ACC112 (cell line): Measurements from ENCODE around the gene OR6B2.

ENCODE experiments used
- H2AFZ ChIP-seq: fragments of 200-600 bp; sonication (generic); one replicate; pipeline ENCODE4 v1.6.0; 2017; ENCODE audit warnings: antibody characterized with exemption, low read length; ENCODE audit not compliant: unreplicated experiment
- H3K27ac ChIP-seq: fragments of 200-600 bp; sonication (generic); 2 replicates; pipeline ENCODE4 v1.5.1; 2014; ENCODE audit warnings: low read depth, mild to moderate bottlenecking, antibody characterized with exemption, low read length, moderate library complexity
- H3K27me3 ChIP-seq: fragments of 200-600 bp; sonication (generic); 2 replicates; pipeline ENCODE4 v1.6.1; 2014; ENCODE audit warnings: mild to moderate bottlenecking, antibody characterized with exemption, low read length, moderate library complexity, mixed read lengths; ENCODE audit not compliant: insufficient read depth
- H3K36me3 ChIP-seq: fragments of 200-600 bp; sonication (generic); 2 replicates; pipeline ENCODE4 v1.6.1; 2016; ENCODE audit warnings: mild to moderate bottlenecking, antibody characterized with exemption, low read length, moderate library complexity, mixed read lengths; ENCODE audit not compliant: insufficient read depth
- H3K4me1 ChIP-seq: fragments of 200-600 bp; sonication (generic); one replicate; pipeline ENCODE4 v1.6.1; 2016; ENCODE audit warnings: low read length, mixed read lengths; ENCODE audit not compliant: insufficient read depth, unreplicated experiment, control insufficient read depth
- H3K4me3 ChIP-seq: fragments of 200-600 bp; sonication (generic); 2 replicates; pipeline ENCODE4 v1.5.1; 2014; ENCODE audit warnings: mild to moderate bottlenecking, low read depth, low read length
- H3K79me2 ChIP-seq: fragments of 200-600 bp; sonication (generic); one replicate; pipeline ENCODE4 v1.6.0; 2016; ENCODE audit warnings: low read length; ENCODE audit not compliant: control insufficient read depth, unreplicated experiment, insufficient read depth

Gene OR6B2

DNA sequence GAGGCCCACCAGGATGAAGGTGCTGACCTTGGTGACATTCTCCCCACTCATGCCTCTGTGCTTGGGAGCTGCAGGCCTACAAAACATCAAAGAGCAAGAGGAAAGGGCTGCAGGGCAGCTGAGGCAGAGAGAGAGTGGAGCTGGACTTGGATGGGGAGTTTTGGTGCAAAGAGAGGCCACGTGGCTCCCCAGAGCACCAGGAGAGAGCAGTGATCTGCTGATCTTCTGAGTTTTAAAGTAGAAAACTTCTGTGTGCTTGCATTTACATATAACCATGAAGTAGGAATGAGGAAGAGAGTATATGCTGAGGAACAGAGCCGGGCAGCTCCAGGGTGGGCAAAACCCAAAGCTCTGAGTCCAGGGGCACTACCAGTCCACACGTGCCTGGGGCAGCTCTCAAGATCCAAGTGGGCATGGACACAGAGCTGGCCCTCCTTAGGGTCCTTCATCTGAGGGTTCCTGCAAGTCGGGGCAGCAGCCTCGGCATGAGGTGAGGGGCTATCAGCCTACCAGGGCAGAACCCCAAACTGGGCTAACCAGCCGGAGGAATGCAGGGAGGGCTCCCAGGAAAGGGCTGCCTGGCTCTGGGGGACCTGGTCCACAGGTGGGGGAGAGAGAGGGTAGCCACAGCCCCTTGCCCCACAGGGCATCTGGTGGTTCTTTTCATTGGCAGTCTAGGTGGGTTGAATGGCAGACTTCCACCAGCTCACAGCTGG is at the start of gene OR6B2:
OR6B2 (minus strand) TSS at position 51 of the 716 bp plus-strand sequence; CDS start at position 51, 0 bp downstream.
- Histone ChIP-seq H3K27ac (no peak within 1 kb of the TSS), H2AFZ (no peak within 1 kb of the TSS), H3K4me1 (no peaks in the 10 kb centered on the region), H3K79me2 (no peaks in the 10 kb centered on the region), H3K4me3 (no peak within 1 kb of the TSS), H3K27me3 (peaks cover 70% of the 10 kb centered on the region), H3K36me3 (no peaks in the 10 kb centered on the region)

DNA sequence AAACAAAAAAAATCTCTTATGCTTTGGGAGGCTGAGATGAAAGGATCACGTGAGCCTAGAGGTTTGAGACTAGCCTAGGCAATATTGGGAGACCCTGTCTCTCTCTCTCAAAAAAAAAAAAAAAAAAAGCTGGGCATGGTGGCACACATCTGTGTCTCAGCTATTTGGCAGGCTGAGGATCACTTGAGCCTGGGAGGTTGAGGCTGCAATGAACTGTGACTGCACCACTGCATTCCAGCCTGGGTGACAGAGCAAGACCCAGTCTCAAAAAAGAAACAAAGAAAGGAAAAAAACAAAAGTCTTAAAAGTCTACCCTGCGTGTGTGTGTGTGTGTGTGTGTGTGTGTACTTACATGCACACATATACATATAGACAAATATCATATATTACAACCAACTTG is 48.4 kb upstream of the OR6B2 start:
- Histone ChIP-seq H3K27ac (no peak overlapping the region), H3K79me2 (no peaks in the 10 kb centered on the region), H3K4me1 (no peaks in the 10 kb centered on the region), H3K36me3 (no peaks in the 10 kb centered on the region), H3K27me3 (peaks cover 43% of the 10 kb centered on the region), H2AFZ (no peak overlapping the region), H3K4me3 (no peak overlapping the region)

DNA sequence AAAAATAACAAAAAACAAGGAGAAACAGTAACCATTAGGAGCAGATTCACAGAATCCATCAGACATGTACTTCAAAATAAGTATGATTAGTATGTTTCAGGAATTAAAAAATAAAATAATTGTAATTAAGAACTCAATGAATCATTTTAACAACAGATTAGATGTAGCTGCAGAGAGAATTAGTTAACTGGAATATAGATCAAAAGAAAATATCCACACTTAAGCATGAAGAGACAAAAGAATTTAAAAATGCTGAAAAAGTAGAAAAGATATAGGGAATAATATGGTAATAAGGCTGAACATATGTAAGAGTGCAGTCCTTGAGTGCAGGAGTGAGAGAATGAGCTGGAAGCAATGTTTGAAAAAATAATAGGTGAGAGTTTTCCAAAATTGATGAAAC is 47.2 kb upstream of the OR6B2 start:
- Histone ChIP-seq H3K27ac (no peak overlapping the region), H3K79me2 (no peaks in the 10 kb centered on the region), H3K4me1 (no peaks in the 10 kb centered on the region), H2AFZ (no peak overlapping the region), H3K4me3 (no peak overlapping the region), H3K27me3 (peaks cover 46% of the 10 kb centered on the region), H3K36me3 (no peaks in the 10 kb centered on the region)

DNA sequence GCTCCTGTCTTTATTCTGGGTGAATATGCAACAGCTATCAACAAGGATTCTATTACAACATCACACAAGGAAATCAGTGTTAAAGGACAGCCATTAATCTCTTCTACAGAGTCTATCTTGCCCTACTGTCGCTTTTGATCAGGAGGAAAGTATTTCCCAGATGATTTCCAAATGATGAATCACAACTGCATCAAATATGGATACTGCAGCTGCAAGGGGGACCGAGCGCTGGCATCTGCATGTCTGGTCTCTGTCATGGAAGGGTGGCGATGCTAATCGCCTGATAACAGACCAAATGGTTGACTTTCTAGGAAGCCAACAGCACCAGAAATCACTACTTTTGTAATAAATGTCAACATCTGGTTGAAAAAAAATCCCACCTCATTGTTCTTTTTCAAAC is 44.3 kb upstream of the OR6B2 start:
- H2AFZ ChIP-seq: no peak overlapping the region
- peaks cover 47% of the 10 kb centered on the region for H3K27me3 ChIP-seq
- no peak overlapping the region for H3K4me3 ChIP-seq
- H3K27ac ChIP-seq: no peak overlapping the region
- H3K36me3 ChIP-seq: no peaks in the 10 kb centered on the region
- no peaks in the 10 kb centered on the region for H3K79me2 ChIP-seq
- H3K4me1 ChIP-seq: no peaks in the 10 kb centered on the region

DNA sequence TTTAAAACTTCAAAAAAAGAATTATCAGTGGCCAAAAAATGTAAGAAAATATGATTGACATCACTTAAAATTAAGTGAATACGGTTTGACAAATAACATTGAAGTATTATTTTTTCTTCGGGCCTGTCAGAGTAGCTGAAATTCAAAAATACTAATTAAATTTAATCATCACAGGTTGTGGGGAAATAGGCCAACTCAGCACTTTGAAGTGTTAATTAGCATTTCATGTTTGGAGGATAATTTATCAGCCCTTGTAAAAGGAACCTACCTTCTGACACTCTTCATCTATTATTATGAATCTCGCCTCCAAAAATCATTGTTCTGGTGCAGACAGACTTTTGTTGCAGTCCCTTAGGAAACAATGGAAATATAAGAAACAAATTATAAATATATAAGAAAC is 40.7 kb upstream of the OR6B2 start:
- Histone ChIP-seq H3K36me3 (no peaks in the 10 kb centered on the region), H3K4me3 (no peak overlapping the region), H3K27me3 (peaks cover 73% of the 10 kb centered on the region), H3K27ac (no peak overlapping the region), H2AFZ (no peak overlapping the region), H3K4me1 (no peaks in the 10 kb centered on the region), H3K79me2 (no peaks in the 10 kb centered on the region)

DNA sequence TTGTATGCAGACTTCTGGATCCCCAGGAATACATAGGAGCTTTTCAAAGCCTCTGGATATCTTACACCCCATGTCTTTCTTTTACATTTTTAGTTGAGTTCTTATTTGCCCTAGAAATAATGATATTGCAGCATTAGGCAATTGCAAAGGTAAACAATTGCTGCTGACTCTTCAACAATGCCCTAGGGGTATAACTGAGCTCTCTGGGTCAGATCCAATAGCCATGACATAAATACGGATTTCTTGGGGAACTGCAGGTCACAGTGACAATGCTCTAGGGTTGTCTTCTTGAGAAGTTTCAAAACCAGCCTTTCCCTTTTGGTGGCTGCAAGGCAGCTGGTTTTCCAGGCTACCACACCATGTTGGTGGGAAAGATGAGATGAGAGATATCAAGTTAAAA is 39.6 kb upstream of the OR6B2 start:
- H3K36me3 ChIP-seq: no peaks in the 10 kb centered on the region
- H3K79me2 ChIP-seq: no peaks in the 10 kb centered on the region
- no peaks in the 10 kb centered on the region for H3K4me1 ChIP-seq
- no peak overlapping the region for H3K27ac ChIP-seq
- peaks cover 73% of the 10 kb centered on the region for H3K27me3 ChIP-seq
- H3K4me3 ChIP-seq: no peak overlapping the region
- no peak overlapping the region for H2AFZ ChIP-seq

DNA sequence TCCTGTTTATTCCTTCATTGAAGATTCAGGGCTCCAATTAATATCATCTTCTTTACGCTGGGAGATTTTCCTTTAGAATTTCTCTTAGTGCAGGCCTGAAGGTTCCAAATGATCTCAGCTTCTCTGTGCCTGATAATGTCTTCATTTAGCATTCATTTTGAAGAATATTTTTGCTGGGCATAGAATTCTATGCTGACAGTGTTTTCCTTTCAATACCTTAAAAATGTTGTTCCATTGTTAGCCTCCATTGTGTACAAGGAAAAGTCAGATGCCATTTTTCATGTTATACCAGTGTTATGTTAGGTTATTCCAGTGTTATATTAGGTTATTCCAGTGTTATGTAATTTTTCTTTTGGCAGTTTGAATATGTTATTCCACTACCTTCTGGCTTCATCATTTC is 38.0 kb upstream of the OR6B2 start:
- H2AFZ ChIP-seq: no peak overlapping the region
- H3K4me3 ChIP-seq: no peak overlapping the region
- H3K4me1 ChIP-seq: no peaks in the 10 kb centered on the region
- H3K79me2 ChIP-seq: no peaks in the 10 kb centered on the region
- no peaks in the 10 kb centered on the region for H3K36me3 ChIP-seq
- H3K27me3 ChIP-seq: peaks cover 80% of the 10 kb centered on the region
- no peak overlapping the region for H3K27ac ChIP-seq

DNA sequence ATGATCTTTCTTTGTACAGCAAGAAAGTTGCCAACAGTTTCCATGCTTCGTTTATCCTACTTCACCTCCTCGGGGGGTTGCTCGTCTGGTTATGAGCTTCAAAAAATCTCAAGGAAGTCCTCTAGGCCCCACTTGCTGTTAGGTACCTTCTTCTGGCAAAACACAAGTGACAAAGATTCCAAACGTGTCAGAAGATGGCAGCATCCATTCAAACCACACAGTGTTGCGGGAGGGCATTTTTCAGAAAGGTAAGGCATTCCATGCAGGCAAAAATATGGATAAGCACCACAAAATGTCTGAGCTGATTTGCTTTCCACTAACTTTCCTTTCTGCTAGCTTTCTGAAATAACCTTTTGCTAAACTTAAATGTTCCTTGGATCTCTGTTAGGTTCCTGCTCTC is 36.3 kb upstream of the OR6B2 start:
- H3K27me3 ChIP-seq: peaks cover 78% of the 10 kb centered on the region
- H3K4me1 ChIP-seq: no peaks in the 10 kb centered on the region
- H3K27ac ChIP-seq: no peak overlapping the region
- no peak overlapping the region for H2AFZ ChIP-seq
- no peaks in the 10 kb centered on the region for H3K36me3 ChIP-seq
- H3K79me2 ChIP-seq: no peaks in the 10 kb centered on the region
- H3K4me3 ChIP-seq: no peak overlapping the region

DNA sequence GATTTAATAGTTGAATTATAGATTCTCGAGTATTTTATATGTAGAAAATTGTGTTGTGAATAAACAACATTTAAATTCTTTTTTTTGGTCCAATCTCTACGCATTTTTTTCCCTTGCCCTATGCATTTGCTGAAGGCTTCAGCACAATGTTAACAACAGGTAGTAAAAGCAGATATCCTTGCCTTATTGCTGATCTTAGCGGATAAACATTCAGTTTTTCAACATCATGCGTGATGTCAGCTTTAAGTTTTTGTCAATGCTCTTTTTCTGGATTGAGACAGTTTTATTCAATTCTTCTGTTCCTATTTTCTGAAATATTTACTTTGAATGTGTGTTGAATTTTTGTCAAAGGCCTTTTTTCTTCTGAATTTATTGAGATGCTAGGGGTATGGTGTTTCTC is 34.7 kb upstream of the OR6B2 start:
- Histone ChIP-seq H3K36me3 (no peaks in the 10 kb centered on the region), H3K4me1 (no peaks in the 10 kb centered on the region), H3K27me3 (peaks cover 76% of the 10 kb centered on the region), H2AFZ (no peak overlapping the region), H3K79me2 (no peaks in the 10 kb centered on the region), H3K27ac (no peak overlapping the region), H3K4me3 (no peak overlapping the region)

DNA sequence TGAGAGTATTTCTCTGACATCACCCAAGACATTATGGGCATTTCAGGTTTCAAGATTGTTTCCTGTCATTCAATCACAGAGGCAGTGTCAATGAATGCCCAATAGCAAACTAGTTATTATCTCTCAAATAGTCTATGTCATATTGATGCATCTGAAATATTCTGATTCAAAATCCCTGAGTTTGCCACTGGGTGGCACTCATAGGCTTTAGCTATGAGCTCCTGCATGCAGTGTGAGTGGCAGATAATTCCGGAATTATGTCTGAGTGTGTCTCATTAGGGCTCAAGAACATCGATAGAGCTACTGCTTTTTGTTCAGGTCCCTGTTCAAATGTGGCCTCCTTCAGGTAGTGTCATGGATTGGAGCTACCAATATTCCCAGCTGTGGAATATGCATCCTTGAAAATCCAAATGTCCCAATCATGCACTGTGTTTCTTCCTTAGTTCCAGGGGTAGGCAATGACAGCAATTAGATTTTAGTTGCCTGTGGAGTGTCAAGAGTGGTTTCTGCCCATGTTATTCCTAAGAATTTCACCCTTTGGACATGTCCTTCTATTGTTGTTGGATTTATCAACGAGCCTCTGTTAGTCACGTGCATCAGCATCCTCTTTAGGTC is 30.9 kb upstream of the OR6B2 start:
- Histone ChIP-seq H3K36me3 (no peaks in the 10 kb centered on the region), H3K79me2 (no peaks in the 10 kb centered on the region), H3K4me1 (no peaks in the 10 kb centered on the region), H3K4me3 (no peak overlapping the region), H2AFZ (no peak overlapping the region), H3K27ac (no peak overlapping the region), H3K27me3 (peaks cover 72% of the 10 kb centered on the region)

DNA sequence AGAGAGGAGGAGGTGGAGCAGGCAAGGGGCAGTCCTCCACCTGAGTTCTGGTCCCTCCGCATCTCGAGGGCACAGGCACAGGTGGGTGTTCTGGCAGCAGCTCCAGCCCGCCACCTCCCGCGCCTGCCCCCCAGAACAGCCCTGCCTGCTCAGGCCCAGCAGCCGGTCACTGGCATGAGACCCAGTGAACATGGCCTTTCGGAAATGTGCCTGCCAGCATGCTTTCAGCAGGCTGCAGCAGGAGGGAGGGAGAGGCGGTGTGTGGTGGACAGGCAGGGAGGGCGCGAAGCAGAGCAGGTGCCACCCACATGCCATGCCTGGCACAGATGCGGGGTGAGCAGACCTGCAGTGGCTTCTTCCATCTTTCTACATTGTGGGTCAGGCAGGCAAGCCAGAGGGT is 26.4 kb upstream of the OR6B2 start:
- H3K4me3 ChIP-seq: no peak overlapping the region
- no peak overlapping the region for H2AFZ ChIP-seq
- H3K27me3 ChIP-seq: peaks cover 74% of the 10 kb centered on the region
- H3K36me3 ChIP-seq: no peaks in the 10 kb centered on the region
- H3K27ac ChIP-seq: no peak overlapping the region
- H3K4me1 ChIP-seq: no peaks in the 10 kb centered on the region
- no peaks in the 10 kb centered on the region for H3K79me2 ChIP-seq
